NCI-H69 (cell line): Measurements from ENCODE around the gene MAP3K21.

ENCODE experiments used
- DNase-seq: peaks from one replicate; lab custom pipeline; 2025; lab: John Stamatoyannopoulos, UW

Gene MAP3K21

DNA sequence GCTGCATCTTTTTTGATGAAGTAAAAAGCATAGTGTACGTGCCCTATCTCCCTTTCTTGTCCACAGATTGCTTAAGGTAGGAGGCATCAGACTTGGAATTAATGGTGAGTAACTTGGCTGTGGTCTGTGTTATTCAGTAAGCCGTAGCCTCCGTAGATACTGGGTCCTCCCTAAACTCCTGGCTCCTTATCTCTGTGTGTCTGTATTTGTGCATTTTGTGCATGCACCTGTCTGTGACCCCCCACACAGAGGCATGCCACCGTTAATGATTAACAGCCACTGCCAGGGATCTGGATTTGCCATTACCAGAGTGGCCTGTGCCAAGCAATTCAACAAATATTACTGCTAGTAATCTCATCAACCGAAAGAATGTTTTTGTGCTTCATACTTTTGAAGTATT, 31.9 kb downstream of the MAP3K21 start:
- DNase-seq = no peak

DNA sequence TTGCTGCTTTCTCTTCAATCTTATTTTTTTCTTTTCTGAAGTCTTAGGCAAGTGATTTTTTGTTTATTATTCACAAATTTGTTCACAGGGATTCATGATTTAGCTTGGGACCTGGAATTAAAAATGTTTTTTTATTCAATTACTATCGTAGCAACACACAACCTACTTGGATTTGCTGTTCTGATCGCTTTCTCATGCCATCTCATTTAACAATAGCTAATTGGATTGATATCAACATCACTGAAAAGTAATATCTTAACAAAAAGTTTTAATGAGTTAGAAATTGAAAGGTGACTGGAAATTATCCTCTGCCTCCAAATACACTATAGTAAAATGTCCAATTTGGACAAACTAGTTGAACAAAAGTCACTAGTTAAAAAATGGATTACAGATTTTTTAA, 32.4 kb downstream of the MAP3K21 start:
- no peak for DNase-seq

DNA sequence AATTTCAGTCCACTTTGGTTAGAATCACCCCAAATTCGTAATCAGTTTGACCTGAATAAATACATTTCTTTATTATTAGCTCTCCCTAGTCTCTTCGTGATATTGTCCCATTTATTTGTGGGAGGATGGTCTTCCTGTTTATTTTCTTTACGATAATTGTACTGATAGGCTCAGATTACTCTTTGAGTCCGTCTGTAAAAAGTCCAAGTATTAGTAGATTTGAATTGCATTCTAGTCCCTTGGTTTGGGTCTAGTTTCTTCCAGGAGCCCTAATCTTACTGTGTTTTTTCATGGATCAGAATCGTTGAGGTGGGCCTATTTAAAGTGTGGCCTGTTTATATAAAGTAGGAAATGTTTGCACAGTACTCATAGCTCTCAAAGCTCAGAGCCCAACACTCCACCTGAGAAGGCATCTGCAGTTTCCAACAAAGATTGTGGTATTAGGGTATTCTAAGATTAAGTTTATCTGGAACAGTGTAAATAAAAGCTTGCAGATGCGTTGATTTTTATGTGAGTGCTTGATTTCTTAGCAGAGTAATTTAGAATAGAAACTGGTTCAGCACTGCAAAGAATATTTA, 33.1 kb downstream of the MAP3K21 start:
- no peak for DNase-seq

DNA sequence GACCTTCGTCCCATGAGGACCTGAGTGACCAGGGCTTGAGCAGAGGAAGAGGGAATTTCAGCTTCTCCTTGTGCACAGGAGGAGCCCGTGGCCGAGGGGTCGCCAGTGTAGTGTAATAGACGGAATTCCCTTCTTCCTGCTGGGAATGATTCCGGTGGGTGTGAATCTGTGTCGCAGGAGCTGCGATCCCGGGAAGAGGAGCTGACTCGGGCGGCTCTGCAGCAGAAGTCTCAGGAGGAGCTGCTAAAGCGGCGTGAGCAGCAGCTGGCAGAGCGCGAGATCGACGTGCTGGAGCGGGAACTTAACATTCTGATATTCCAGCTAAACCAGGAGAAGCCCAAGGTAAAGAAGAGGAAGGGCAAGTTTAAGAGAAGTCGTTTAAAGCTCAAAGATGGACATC, 34.4 kb downstream of the MAP3K21 start:
- no peak for DNase-seq

DNA sequence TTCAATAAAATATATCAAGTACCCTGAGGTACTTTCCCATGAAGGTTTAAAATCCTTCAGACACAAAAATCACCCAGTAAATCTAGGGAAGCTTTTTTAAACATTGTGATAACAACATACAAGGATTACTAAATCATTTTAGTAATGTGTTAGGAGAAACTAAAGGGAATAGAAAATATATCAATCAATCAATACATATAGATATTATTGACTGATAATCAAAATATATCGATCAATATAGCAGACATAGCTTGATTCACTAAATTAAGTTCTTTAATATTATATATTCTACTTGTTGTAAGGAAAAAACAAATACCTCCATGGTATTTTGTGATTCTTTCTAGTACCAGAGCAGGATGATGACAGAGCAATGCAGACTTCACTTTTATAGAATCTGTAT, 35.2 kb downstream of the MAP3K21 start:
- DNase-seq = no peak

DNA sequence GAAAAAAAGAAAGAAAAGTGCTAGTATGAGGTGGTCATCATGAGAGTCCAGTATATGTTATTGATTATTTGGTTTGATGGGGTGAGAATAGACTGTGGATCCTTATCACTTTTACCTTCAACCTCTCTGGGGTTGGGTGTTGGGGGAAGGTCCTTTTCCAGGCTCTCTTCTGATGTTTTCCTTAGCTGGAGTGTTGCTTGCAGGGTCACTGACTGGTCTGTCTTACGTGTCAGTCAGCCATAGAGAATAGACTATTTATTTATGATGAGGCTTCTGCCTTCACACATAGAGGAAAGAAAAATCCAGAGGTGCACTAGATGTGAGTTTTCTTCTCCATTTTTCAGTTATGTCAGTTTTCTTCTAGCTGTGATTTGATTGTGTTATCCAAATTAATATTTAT, 36.5 kb downstream of the MAP3K21 start:
- DNase-seq = no peak

DNA sequence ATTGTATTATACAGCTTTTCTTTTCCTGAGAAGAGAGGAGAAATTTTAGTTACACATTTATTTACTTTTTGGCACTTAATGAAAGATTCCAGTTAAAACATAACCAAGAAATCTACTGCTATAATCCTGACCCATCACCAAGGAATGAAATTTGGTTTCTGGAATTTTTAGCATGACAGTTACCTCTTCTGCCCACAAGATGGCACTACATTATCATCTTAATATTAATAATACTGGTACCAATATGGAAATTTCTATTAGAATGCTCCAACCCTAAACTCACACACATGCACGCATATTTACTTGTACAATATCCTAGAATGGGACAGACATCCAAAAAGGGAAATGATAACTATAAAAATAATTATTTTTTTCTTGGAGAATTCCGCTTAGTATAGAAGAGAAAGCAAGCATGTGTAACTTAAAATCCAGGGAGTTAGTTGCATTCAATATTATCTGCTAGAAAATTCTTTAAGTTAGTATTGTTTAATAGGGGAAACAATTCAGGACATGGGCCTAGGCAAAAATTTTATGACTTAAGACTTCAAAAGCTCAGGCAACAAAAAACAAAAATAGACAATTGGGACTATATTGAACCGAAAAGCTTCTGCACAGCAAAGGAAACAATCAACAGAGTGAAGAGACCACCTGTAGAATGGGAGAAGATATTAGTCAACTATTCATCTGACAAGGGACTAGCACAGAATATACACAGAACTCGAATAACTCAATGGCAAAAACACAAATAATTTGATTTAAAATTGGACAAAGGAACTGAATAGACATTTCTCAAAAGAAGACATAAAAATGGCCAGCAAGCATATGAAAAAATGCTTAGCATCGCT, 37.4 kb downstream of the MAP3K21 start:
- peak; percentile 40 for DNase-seq

DNA sequence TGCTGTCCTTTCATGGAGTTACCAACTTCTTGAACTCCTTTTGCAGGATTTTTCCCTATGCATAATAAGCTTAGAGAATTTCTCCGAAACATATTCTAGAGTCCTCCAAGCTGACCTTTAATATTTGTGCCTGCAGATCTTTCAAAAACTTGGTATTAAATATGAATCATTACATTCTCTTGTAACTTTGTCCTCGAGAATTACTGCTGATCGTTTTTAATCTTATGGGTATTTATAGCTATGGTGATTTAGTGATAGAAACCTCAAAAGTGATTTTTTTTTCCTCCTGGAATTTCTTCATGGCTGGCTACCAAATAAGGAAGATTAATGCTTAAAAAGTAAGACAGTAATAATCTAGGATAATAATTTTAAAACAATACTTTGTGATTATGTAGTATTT, 39.1 kb downstream of the MAP3K21 start:
- no peak for DNase-seq

DNA sequence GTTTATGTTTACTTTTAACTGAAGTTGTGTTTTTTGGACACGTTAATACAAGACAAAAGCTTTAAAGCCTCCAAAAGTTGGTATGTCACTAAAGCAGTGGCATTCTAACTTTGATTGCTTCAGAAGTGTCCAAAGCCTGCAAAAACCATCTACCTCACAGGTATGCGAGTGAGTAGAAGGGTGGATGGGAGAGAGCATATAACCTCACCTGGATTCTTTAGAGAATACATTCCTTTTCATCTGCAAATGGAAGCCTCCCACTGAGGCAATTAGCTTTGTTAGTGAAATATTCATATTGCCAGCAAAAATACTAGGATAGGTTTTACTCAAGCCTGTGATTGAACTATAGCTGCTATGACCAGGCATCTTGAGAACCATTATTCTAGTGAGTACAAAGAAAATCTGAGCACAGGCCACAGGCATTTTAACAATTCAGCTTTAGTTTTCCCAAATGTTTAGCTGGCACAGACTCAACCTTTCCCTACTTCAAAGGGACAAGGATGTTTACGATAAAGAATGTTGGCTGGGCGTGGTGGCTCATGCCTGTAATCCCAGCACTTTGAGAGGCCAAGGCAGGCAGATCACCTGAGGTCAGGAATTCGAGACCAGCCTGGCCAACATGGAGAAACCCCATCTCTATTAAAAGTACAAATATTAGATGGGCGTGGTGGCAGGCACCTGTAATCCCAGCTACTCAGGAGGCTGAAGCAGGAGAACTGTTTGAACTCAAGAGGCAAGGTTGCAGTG, 39.7 kb downstream of the MAP3K21 start:
- DNase-seq = peak; percentile 86

DNA sequence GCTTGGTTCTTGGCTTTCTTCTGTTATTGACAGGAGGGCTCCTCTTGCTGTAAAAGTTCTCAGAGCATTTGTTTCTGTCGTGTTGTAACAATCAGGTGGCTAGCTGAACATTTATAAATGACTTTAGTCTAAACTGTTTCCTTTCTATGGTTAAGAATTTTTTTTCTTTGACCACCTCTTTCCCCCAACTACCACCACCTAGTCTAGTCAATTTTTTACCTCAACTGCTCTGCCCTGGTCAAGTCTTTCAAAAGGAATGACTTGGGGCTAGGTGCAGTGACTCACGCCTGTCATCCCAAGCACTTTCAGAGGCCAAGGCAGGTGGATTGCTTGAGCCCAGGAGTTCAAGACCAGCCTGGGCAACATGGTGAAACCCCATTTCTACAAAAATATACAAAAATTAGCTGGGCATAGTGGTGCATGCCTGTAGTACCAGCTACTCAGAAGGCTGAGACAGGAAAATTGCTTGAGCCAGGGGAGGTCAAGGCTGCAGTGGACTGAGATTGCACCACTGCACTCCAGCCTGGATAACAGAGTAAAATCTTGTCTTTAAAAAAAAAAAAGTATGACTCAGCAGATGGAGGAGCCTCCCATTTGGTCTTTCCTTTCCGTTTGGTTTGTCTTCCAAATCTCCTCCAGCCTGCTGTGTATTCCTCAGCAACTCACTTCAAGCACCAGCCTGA, 40.7 kb downstream of the MAP3K21 start:
- no peak for DNase-seq

DNA sequence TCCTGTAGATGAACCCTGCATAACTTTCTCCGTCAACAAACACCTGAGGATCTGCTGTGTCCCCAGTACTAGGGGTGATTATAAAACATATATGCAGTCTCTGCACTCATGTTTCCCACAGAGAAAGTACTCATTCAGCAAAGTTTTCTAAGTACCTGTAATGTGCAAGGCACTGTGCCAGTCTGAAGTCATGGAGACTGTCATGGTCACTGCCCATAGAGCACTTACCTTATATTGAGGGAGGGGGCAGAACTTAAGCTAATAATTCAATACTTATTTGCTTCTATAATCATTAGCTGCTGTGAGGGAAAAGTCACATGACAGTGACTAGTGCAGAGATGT, 41.2 kb downstream of the MAP3K21 start:
- DNase-seq = no peak

DNA sequence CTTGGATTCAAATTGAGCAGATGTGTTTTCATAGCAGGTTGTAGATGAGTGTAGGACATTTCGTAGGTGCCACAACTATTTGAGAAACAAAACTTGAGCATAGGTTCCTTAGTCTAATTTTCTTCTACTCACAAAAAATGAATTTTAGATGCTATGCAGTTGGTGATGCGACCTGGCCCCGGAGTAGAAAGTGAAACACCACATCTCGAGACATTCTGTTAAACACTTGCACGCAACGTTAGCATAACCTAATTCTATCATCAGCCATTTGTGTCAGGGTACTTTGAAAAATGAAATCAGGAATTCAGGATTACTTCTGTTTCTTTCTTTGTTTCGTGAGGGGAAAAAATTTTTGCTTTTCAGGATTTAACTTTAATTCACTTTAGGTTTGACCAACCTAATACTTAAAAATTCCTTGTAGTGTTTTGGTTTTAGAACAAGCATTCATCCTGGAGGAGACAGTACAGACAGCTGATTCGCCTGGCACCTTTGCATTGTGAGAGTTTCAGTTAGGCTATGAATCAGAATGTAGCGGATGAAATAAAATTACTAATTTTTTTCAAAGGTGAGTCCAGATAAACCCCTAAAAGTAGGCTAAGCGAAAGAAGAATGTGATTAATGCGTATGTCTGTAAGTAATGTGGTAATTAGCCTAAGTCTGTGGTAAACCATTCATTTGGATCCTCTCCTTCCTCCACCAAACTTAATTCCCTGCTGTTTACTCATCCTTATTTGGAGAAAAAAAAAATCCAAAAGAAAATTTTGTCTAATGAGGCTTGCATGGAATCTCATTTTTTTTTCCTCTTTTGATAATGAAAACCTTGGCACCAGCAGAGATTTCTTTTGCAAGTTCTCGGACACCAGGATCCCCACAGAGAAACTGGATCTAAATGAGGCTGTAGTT, 44.9 kb downstream of the MAP3K21 start:
- DNase-seq = no peak

DNA sequence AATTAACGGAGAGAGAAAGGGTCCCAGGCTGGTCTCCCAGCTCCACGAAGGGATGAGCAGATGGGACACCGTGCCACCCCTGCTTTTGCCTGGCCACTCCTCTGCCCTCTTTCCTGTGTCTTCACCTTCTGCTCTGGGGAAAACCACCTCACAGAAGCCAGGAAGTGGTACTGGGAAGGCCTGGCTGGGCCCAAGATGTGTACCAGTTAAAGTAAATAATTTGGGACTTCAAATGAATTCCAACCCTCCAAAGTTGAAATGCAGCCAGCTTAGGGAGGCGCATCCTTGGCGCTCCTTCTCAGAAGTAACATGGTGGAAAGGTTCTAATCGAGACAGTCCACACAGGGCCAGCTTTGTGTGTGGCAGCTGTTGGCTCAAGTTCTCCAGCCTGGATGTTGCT, 45.7 kb downstream of the MAP3K21 start:
- no peak for DNase-seq

DNA sequence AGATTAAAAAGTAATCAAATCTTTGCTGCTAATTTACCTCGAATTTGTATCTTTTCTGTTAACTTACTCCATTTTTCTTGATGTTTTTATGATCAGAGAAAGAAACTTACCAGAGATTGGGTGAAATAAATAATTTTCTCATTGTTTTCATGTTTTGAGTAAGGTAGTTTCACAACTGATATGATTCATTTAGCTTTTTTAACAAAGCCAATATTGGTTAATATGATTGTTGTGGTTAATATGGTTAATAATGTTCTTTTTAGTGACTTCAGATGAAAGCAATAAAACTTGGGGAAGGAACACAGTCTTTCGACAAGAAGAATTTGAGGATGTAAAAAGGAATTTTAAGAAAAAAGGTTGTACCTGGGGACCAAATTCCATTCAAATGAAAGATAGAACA, 48.1 kb downstream of the MAP3K21 start:
- DNase-seq = no peak

DNA sequence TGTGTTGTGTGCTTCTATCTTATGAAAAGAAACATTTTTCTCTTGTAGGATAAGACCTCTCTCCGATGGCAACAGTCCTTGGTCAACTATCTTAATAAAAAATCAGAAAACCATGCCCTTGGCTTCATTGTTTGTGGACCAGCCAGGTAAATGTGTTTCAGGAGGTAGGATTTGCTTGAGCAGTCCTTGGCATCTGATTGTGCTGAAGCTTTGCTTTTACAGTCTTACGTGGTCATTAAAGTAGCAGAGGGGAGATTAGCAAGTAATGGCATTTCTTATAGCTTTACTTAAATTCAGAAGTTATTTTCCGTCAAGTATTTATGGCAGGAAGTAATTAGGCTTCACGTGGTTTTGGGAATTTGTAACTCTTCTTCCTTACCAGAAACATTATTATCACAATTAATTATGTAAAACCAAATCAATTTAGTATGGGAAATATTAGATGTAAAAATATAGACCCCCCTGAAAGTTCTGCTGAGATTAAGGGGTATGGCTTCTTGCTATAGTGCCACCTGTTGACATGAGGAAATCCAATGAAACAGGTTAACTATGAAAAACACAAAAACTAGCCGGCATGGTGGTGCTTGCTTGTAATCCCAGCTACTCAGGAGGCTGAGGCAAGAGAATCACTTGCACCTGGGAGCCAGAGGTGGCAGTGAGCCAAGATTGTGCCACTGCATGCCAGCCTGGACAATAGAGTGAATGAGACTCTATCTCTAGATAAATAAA, 49.0 kb downstream of the MAP3K21 start:
- peak; percentile 42 for DNase-seq

DNA sequence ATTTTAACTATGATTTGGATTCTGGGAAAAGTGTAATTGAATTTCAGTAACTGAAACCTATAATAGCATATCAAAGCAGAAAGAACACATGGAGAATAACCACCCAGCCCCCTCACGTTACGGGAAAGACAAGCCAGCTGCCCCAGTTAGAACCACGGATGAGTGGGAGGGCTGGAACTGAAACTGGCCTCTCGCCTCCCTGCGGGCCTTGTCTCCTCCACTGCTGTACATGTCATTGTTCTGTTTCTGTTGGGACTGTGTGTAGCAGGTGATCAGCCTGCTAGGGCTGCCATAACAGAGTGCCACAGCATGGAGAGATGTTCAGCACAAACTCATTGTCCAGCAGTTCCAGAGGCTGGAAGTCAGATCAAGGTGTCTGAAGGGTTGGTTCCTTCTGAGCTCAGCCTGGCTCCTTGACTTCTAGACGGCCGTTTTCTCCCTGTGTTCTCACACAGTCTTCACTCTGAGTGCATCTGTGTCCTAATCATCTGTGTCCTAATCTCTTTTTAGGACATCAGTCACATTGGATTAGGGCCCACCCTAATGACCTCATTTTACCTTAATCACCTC, 52.4 kb downstream of the MAP3K21 start:
- no peak for DNase-seq

DNA sequence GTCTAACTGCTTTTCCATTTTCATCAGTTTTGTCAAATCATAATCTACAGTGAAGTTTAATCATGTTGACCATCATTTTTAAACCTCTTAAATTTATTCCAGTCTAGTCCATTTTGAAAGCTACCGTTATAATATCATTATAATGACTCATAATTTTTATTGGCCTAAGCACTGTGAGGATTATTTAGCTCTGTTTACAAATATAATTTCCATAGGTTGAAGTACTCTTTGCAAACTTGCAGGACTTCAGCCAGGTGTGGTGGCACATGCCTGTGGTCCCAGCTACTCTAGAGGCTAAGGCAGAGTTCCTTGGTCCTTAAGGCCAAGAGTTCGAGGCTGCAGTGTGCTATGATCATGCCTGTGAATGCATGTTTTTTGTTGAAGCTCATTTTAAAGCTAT, 54.3 kb downstream of the MAP3K21 start:
- no peak for DNase-seq

DNA sequence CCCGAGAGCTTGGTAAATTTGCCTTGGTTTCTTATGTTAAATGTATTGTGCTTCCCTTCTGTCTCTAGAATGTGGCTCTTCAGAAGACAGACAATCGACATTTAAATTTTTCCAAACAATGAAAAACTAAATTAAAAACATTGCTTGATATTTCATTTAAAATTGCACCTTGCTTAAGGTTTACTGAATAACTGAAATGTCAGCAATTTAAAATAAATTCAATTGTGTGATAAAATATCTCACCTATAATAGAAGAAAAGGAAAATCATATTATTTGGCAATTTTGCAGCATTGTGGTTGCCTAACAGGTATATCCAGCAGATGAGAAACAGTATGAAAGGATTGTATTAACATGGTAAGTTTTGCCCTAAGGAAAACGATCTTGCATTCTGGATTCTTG, 56.5 kb downstream of the MAP3K21 start:
- DNase-seq = no peak

DNA sequence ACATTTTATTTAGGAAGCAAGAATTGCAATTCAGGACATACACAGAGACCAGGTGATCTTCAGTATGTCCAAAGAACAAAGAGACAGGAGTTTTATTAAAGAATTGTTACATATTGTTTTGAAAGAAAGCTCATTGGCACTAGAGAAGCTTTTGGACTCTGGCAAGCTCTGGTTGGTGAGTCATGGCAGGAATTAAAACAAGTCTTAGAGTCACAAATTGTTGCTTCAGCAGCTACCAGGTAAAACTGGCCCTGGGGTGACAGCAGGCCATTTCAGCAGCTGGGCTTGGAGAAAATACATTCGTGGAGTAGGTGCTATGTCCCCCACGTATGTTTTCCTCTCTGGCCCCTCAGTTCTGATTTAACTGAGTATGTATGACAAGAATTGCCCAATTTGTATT, 58.8 kb downstream of the MAP3K21 start:
- no peak for DNase-seq

DNA sequence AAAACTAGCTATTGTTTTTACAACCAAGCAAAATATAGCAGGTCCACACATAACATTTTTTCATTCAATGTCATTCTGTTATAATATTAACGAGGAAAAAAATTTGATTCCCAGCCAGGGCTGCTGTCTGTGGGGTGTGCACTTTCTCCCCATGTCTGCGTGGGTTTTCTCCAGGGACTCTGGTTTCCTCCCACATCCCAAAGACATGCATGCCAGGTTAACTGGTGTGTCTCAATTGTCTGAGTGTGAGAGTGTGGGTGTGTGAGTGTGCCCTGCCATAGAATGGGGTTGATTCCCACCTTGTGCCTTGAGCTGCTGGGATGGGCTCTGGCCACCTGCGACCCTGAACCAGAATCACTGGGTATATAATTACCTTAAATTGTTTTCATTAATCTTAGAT, 60.1 kb downstream of the MAP3K21 start:
- DNase-seq = no peak

DNA sequence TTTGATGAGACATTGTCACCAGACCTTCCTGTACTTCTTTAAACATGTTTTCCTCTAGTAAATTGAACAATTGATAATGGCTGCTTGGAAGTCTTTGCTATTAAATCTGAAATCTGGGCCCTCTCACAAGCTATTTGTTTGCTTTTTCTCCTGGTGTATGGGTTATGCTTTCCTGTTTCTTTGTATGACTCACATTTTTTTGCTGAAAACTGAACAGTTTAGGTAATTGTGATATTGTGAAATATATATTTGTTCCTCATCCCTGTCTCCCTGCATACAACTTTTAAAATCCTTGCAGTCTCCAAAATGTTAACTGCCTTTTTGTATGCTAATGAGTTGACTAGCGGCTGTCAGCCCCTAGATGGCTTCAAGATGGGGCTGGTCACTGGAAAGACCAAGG, 61.6 kb downstream of the MAP3K21 start:
- DNase-seq = no peak
